ENCODE measurements around the gene KRT14.

The KRT14 gene

GRCh38 chr17:41559548-41559947 is 27.1 kb downstream of the KRT14 start:
- H3K27me3 ChIP-seq (ENCODE audit: insufficient read depth, low read length, poor library complexity), result peaks cover 11% of the 10 kb centered on the region
- H3K27ac ChIP-seq (ENCODE audit: low read length), result no peak overlapping the region
- no peak for DNase-seq
- H3K4me3 ChIP-seq (ENCODE audit: low read depth in 1 of 2, low read length in 2 of 2), result no peak overlapping the region
- H3K9me3 ChIP-seq (ENCODE audit: insufficient read depth, low read length, severe bottlenecking), result no peaks in the 10 kb centered on the region
- no peaks in the 10 kb centered on the region for H4K20me1 ChIP-seq (ENCODE audit: insufficient read depth, low read length)
- H3K4me2 ChIP-seq (ENCODE audit: insufficient read depth, low read length), result no peak overlapping the region
- no peak for ATAC-seq (ENCODE audit: insufficient read depth, low read depth)
- no peaks in the 10 kb centered on the region for H3K4me1 ChIP-seq (ENCODE audit: insufficient read depth, low read length)
- no peak for TF ChIP-seq CTCF (IDR thresholded peaks at IDR 0.05; ENCODE audit: borderline replicate concordance, extremely low read depth, low read length, poor library complexity, severe bottlenecking)
- TF ChIP-seq EZH2 (IDR thresholded peaks at IDR 0.05; ENCODE audit: borderline replicate concordance, low read depth, low read length, severe bottlenecking), result no peak
- H3K79me2 ChIP-seq (ENCODE audit: insufficient read depth, low read length), result no peaks in the 10 kb centered on the region
- no peaks in the 10 kb centered on the region for H3K36me3 ChIP-seq (ENCODE audit: insufficient read depth, low read length)
- H2AFZ ChIP-seq (ENCODE audit: low read depth, low read length), result no peak overlapping the region
- H3K9ac ChIP-seq (ENCODE audit: low read depth, low read length), result no peak overlapping the region

- Histone ChIP-seq H3K27me3 (ENCODE audit: insufficient read depth, low read length, poor library complexity) (peaks cover 11% of the 10 kb centered on the region), H3K36me3 (ENCODE audit: insufficient read depth, low read length) (no peaks in the 10 kb centered on the region), H3K9me3 (ENCODE audit: insufficient read depth, low read length, severe bottlenecking) (no peaks in the 10 kb centered on the region), H3K4me3 (ENCODE audit: low read depth in 1 of 2, low read length in 2 of 2) (no peak overlapping the region), H3K4me1 (ENCODE audit: insufficient read depth, low read length) (no peaks in the 10 kb centered on the region), H3K4me2 (ENCODE audit: insufficient read depth, low read length) (no peak overlapping the region), H4K20me1 (ENCODE audit: insufficient read depth, low read length) (no peaks in the 10 kb centered on the region), H2AFZ (ENCODE audit: low read depth, low read length) (no peak overlapping the region), H3K79me2 (ENCODE audit: insufficient read depth, low read length) (no peaks in the 10 kb centered on the region), H3K27ac (ENCODE audit: low read length) (no peak overlapping the region), H3K9ac (ENCODE audit: low read depth, low read length) (no peak overlapping the region)
- no peak for DNase-seq
- TF ChIP-seq EZH2 (IDR thresholded peaks at IDR 0.05; ENCODE audit: borderline replicate concordance, low read depth, low read length, severe bottlenecking) (no peak), CTCF (IDR thresholded peaks at IDR 0.05; ENCODE audit: borderline replicate concordance, extremely low read depth, low read length, poor library complexity, severe bottlenecking) (no peak)
- ATAC-seq (ENCODE audit: insufficient read depth, low read depth), result no peak
These were observed 29.8 kb downstream of the KRT14 start for GRCh38 chr17:41556931-41557330.

GRCh38 chr17:41556306-41556705 is 30.4 kb downstream of the KRT14 start:
- H3K4me3 ChIP-seq (ENCODE audit: low read depth in 1 of 2, low read length in 2 of 2), result no peak overlapping the region
- no peaks in the 10 kb centered on the region for H3K9me3 ChIP-seq (ENCODE audit: insufficient read depth, low read length, severe bottlenecking)
- no peak overlapping the region for H3K4me2 ChIP-seq (ENCODE audit: insufficient read depth, low read length)
- no peak for TF ChIP-seq EZH2 (IDR thresholded peaks at IDR 0.05; ENCODE audit: borderline replicate concordance, low read depth, low read length, severe bottlenecking)
- TF ChIP-seq CTCF (IDR thresholded peaks at IDR 0.05; ENCODE audit: borderline replicate concordance, extremely low read depth, low read length, poor library complexity, severe bottlenecking), result no peak
- H3K27ac ChIP-seq (ENCODE audit: low read length), result no peak overlapping the region
- no peaks in the 10 kb centered on the region for H3K4me1 ChIP-seq (ENCODE audit: insufficient read depth, low read length)
- H3K9ac ChIP-seq (ENCODE audit: low read depth, low read length), result no peak overlapping the region
- DNase-seq (no peak), ATAC-seq (ENCODE audit: insufficient read depth, low read depth) (no peak)
- H3K27me3 ChIP-seq (ENCODE audit: insufficient read depth, low read length, poor library complexity), result peaks cover 11% of the 10 kb centered on the region
- no peak overlapping the region for H2AFZ ChIP-seq (ENCODE audit: low read depth, low read length)
- H3K36me3 ChIP-seq (ENCODE audit: insufficient read depth, low read length), result no peaks in the 10 kb centered on the region
- no peaks in the 10 kb centered on the region for H3K79me2 ChIP-seq (ENCODE audit: insufficient read depth, low read length)
- no peaks in the 10 kb centered on the region for H4K20me1 ChIP-seq (ENCODE audit: insufficient read depth, low read length)
